ENCODE data around the gene NCBP3.

DNA sequence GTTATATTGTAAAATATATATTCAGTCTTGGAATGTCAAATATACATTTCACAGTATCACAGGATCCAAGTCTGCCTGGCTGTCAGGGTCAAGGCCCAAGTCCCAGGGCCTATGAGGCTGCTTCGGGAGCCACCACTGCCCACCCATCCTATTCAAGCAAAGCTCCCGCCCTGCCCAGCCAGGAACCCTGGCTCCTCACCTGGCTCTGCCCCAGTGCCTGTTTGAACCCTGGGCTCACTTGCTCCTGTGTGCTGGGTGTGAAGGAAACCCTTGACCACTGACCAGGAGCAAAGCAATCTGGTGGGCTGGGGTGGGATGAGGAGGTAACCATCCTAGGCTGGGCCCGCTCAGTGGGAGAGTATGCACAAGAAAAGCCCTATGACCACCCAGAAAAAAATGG is 72.1 kb downstream of the NCBP3 start:
- TF ChIP-seq, protein P1, sequence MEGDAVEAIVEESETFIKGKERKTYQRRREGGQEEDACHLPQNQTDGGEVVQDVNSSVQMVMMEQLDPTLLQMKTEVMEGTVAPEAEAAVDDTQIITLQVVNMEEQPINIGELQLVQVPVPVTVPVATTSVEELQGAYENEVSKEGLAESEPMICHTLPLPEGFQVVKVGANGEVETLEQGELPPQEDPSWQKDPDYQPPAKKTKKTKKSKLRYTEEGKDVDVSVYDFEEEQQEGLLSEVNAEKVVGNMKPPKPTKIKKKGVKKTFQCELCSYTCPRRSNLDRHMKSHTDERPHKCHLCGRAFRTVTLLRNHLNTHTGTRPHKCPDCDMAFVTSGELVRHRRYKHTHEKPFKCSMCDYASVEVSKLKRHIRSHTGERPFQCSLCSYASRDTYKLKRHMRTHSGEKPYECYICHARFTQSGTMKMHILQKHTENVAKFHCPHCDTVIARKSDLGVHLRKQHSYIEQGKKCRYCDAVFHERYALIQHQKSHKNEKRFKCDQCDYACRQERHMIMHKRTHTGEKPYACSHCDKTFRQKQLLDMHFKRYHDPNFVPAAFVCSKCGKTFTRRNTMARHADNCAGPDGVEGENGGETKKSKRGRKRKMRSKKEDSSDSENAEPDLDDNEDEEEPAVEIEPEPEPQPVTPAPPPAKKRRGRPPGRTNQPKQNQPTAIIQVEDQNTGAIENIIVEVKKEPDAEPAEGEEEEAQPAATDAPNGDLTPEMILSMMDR (IDR thresholded peaks at IDR 0.05) = no peak
- TF ChIP-seq POLR2A (IDR thresholded peaks at IDR 0.05) = no peak
- TF ChIP-seq POLR2AphosphoS5 (IDR thresholded peaks at IDR 0.05) = no peak

Data from prostate gland (tissue), 2 donors.